ENCODE data around the gene OSBPL10. TPM values are rescaled to one million over a fixed set of nuclear protein-coding genes. Genes with fewer than 3 reads are reported as not detected.

The OSBPL10 gene
- total RNA-seq, 1 experiment from 2014 or later: 2.3 TPM

DNA sequence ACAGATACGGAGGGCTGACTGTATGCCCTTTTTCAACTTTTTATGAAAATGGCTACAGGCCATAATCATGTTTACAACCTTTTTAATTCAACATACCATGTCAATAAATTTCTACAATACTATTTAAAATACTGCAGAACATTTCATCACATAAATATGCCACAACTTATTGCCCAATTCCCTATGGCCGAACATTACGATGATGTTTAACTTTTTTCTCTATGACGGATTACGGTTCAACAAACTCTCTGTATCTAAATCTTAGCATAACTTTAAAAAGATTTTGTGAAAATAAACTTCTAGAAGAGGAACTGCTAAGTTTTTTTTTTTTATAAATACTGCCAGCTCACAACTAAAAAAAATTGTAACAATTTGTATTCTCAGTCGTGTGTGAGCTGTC is 220.4 kb downstream of the OSBPL10 start:
- no peak overlapping the region for H3K4me3 ChIP-seq (ENCODE audit: low read depth, low read length, poor library complexity, severe bottlenecking)
- ChIA-PET POLR2A (ENCODE audit: low non-redundant PET) (no interaction called here), CTCF (no interaction called here)
- no TSS peak for BruUV-seq (replicated peaks)
- no peaks in the 10 kb centered on the region for H3K36me3 ChIP-seq (ENCODE audit: insufficient read depth, low read length, poor library complexity, severe bottlenecking)
- H3K4me1 ChIP-seq (ENCODE audit: insufficient read depth, low read length, poor library complexity, severe bottlenecking): no peaks in the 10 kb centered on the region
- no peak for TF ChIP-seq EZH2 (IDR thresholded peaks at IDR 0.05; ENCODE audit: borderline replicate concordance, low read depth, low read length, poor library complexity, severe bottlenecking)
- TF ChIP-seq, protein P1, sequence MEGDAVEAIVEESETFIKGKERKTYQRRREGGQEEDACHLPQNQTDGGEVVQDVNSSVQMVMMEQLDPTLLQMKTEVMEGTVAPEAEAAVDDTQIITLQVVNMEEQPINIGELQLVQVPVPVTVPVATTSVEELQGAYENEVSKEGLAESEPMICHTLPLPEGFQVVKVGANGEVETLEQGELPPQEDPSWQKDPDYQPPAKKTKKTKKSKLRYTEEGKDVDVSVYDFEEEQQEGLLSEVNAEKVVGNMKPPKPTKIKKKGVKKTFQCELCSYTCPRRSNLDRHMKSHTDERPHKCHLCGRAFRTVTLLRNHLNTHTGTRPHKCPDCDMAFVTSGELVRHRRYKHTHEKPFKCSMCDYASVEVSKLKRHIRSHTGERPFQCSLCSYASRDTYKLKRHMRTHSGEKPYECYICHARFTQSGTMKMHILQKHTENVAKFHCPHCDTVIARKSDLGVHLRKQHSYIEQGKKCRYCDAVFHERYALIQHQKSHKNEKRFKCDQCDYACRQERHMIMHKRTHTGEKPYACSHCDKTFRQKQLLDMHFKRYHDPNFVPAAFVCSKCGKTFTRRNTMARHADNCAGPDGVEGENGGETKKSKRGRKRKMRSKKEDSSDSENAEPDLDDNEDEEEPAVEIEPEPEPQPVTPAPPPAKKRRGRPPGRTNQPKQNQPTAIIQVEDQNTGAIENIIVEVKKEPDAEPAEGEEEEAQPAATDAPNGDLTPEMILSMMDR (conservative IDR thresholded peaks at IDR 0.05; ENCODE audit: low read depth, low read length): no peak
- H3K27ac ChIP-seq (ENCODE audit: low read depth, low read length, poor library complexity, severe bottlenecking): no peak overlapping the region
- H3K9me3 ChIP-seq (ENCODE audit: low read depth, low read length, poor library complexity, severe bottlenecking): no peaks in the 10 kb centered on the region
- no peaks in the 10 kb centered on the region for H3K27me3 ChIP-seq (replicated peaks; ENCODE audit: insufficient read depth, low read depth, low read length, poor library complexity)
- intact Hi-C loops (cut with micrococcal nuclease; ENCODE audit: unreplicated experiment): loop anchor here (10.0 kb wide), 1 partner anchor 986 kb away; no protein-coding TSS in a partner anchor
- DNase-seq (ENCODE audit: low spot score): no peak

DNA sequence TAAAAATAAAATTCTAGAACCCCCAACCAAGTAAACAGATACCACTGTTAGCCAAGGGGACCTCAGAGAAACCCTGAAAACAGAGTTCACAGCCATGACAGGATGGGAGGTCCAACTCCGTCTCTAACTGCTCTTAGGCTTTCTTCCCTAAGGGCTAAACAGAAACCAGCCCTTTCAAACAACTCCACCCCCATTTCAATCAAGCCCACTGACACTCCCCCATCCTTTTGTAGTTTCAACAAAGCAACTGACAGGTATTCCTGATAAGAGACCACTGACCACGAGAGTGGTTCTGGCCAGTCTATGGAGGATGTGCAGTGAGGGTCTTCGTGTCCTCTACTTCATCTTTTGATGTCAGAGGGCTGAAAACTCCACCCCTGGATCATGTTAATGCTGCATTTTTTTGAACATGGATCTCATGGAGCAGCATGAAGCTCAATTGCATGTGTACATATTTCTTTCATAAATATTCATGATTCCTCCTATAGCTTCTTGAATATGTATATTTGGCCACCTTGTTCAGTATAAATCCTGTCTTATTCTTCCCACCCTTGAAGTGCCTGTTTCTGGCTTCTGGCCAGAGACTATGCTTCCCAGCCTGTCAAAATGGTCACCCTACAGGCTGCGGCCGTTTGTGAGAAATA is 222.6 kb downstream of the OSBPL10 start:
- Histone ChIP-seq H3K36me3 (ENCODE audit: insufficient read depth, low read length, poor library complexity, severe bottlenecking) (no peaks in the 10 kb centered on the region), H3K9me3 (ENCODE audit: low read depth, low read length, poor library complexity, severe bottlenecking) (no peaks in the 10 kb centered on the region), H3K27ac (ENCODE audit: low read depth, low read length, poor library complexity, severe bottlenecking) (no peak overlapping the region), H3K4me3 (ENCODE audit: low read depth, low read length, poor library complexity, severe bottlenecking) (no peak overlapping the region), H3K27me3 (replicated peaks; ENCODE audit: insufficient read depth, low read depth, low read length, poor library complexity) (no peaks in the 10 kb centered on the region), H3K4me1 (ENCODE audit: insufficient read depth, low read length, poor library complexity, severe bottlenecking) (no peaks in the 10 kb centered on the region)
- no peak for DNase-seq (ENCODE audit: low spot score)
- BruUV-seq (replicated peaks): no TSS peak
- TF ChIP-seq, protein P1 (conservative IDR thresholded peaks at IDR 0.05; ENCODE audit: low read depth, low read length): no peak
- TF ChIP-seq EZH2 (IDR thresholded peaks at IDR 0.05; ENCODE audit: borderline replicate concordance, low read depth, low read length, poor library complexity, severe bottlenecking): no peak
- ChIA-PET POLR2A (ENCODE audit: low non-redundant PET) (no interaction called here), CTCF (no interaction called here)
- intact Hi-C loops (cut with micrococcal nuclease; ENCODE audit: unreplicated experiment): no loop called here

DNA sequence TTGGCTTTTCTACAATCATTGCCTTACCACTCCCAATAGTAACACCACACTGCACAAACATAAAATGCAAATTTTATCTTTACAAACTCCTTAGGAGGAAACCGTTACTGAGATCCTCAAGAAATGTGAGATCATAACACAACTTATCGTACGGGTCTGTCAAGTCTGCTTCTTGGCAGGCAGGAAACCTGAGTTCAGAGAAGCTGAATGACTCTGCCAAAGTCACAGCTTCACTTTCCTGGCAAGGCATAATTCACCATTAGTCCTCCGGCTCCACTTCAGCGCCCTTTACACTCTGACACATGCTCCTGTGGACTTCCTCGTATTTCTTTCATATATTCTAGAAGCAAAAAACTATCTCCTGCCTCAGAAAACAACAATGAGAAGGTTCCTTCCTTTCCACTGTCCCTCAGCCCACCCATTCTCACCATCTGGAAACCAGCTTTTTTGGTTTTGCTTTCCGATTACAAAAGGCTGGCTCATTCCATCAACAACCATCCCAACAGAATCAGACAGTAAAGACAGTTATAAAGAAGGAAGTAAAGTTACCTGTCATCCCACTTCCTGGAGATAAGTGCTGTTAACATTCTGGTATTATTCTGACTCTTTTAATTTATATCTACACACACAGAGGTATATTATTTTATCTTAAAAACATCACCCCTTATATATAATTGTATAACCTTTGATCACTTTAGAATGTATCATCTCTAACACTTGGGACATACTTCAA is 225.0 kb downstream of the OSBPL10 start:
- CTCF ChIA-PET: no interaction called here
- H3K27me3 ChIP-seq (replicated peaks; ENCODE audit: insufficient read depth, low read depth, low read length, poor library complexity): no peaks in the 10 kb centered on the region
- no peaks in the 10 kb centered on the region for H3K36me3 ChIP-seq (ENCODE audit: insufficient read depth, low read length, poor library complexity, severe bottlenecking)
- no TSS peak for BruUV-seq (replicated peaks)
- no peak overlapping the region for H3K4me3 ChIP-seq (ENCODE audit: low read depth, low read length, poor library complexity, severe bottlenecking)
- no peak for TF ChIP-seq EZH2 (IDR thresholded peaks at IDR 0.05; ENCODE audit: borderline replicate concordance, low read depth, low read length, poor library complexity, severe bottlenecking)
- TF ChIP-seq, protein P1 (conservative IDR thresholded peaks at IDR 0.05; ENCODE audit: low read depth, low read length): no peak
- H3K4me1 ChIP-seq (ENCODE audit: insufficient read depth, low read length, poor library complexity, severe bottlenecking): no peaks in the 10 kb centered on the region
- intact Hi-C loops (cut with micrococcal nuclease; ENCODE audit: unreplicated experiment): no loop called here
- no peak overlapping the region for H3K27ac ChIP-seq (ENCODE audit: low read depth, low read length, poor library complexity, severe bottlenecking)
- POLR2A ChIA-PET (ENCODE audit: low non-redundant PET): no interaction called here
- DNase-seq (ENCODE audit: low spot score): no peak
- no peaks in the 10 kb centered on the region for H3K9me3 ChIP-seq (ENCODE audit: low read depth, low read length, poor library complexity, severe bottlenecking)
